Fibroblast of villous mesenchyme (primary cell): ENCODE data around the gene TMEM184A. TPM values are rescaled to one million over a fixed set of nuclear protein-coding genes. Genes with fewer than 3 reads are reported as not detected.
"Not testable (repeated sequence)": the region's sequence is repeated elsewhere in the genome, so short reads cannot be mapped to it uniquely, and the experiment has no call there.

Experiments
- DNase-seq: peaks from one replicate; pipeline ENCODE4 v3.0.0-alpha.2; 2010; ENCODE audit warnings: low read depth
- H3K4me3 ChIP-seq: 2 replicates; pipeline ENCODE4 v1.5.1; 2011; ENCODE audit warnings: low read depth, mild to moderate bottlenecking, low read length
- total RNA-seq: library from RNA; depleted of rRNA; stranded (reverse); fragments of >200 nt; gene quantifications from 2 replicates; pipeline ENCODE4 v1.2.3, GENCODE V29; 2012
- TF ChIP-seq, protein P1 (sequence below): IDR thresholded peaks from 2 replicates; pipeline ENCODE4 v1.5.1; 2012; ENCODE audit warnings: low read depth, mild to moderate bottlenecking, low read length; ENCODE audit not compliant: insufficient read depth

Gene TMEM184A
- total RNA-seq, 1 donor = 0.86 TPM

DNA sequence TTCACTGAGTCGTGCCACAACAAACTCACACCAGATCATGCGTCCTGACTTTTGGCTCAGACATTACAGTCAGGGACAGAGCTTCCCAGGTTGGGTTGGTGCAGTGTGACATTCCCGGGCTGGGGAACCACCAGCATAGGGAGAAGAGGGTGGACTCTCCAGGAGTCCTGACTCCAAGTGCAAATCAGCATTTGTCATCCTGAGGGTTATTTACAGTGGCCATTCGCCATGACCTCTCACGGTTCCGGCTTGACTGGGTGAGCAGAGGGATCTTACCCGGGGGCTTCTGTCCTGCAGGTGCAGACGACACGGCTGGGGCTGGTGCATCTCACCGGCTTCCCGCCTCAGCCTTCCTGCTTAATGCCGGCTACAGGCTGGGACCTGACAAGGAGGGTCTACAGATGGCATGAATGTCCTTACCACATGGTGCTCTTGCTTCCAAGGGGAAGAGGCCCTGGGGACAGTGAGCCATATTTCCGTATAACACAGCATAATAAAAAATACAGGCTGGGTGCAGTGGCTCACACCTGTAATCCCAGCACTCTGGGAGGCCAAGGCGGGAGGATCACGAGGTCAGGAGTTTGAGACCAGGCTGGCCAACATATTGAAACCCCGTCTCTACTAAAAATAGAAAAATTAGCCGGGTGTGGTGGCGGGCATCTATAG, 39.3 kb downstream of the TMEM184A start:
- no peak overlapping the region for H3K4me3 ChIP-seq
- TF ChIP-seq, protein P1, sequence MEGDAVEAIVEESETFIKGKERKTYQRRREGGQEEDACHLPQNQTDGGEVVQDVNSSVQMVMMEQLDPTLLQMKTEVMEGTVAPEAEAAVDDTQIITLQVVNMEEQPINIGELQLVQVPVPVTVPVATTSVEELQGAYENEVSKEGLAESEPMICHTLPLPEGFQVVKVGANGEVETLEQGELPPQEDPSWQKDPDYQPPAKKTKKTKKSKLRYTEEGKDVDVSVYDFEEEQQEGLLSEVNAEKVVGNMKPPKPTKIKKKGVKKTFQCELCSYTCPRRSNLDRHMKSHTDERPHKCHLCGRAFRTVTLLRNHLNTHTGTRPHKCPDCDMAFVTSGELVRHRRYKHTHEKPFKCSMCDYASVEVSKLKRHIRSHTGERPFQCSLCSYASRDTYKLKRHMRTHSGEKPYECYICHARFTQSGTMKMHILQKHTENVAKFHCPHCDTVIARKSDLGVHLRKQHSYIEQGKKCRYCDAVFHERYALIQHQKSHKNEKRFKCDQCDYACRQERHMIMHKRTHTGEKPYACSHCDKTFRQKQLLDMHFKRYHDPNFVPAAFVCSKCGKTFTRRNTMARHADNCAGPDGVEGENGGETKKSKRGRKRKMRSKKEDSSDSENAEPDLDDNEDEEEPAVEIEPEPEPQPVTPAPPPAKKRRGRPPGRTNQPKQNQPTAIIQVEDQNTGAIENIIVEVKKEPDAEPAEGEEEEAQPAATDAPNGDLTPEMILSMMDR = no peak
- no peak for DNase-seq

DNA sequence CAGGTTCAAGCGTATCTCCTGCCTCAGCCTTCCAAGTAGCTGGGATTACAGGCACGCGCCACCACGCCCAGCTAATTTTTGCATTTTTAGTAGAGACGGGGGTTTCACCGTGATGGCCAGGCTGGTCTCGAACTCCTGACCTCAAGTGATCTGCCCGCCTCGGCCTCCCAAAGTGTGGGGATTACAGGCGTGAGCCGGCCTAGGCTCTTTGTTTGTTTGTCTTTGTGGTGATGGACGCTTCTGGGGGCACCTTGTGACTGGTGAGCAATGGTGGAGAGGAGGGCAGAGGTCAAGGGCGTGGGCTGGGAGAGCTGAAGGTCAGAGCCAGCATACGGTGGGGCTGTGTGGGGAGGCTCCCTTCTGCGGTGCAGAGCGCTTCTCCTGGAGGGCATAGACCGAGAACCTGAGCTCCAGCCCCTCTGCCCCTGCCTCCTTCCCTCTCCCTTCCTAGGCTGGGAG, 40.5 kb downstream of the TMEM184A start:
- not testable (repeated sequence) for H3K4me3 ChIP-seq, DNase-seq

DNA sequence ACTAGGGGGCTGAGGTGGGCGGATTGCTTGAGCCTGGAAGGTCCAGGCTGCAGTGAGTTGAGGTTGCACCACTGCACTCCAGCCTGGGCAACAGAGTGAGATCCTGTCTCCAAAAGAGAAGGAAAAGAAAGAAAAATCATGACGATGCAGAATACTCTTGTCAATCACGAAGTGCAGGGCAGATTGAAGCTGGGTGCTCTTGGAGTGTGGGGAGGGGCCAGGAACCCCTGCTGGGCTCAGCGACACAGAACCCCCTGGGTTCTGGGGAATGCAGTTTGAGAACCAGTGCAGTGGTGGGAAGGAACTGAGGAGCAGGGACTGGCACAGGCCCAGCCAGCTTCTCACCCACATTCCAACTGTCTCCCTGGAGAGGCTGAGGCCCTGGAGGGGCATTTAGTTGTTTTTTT, 41.0 kb downstream of the TMEM184A start:
- no peak for DNase-seq
- TF ChIP-seq, protein P1 = no peak
- H3K4me3 ChIP-seq = no peak overlapping the region

DNA sequence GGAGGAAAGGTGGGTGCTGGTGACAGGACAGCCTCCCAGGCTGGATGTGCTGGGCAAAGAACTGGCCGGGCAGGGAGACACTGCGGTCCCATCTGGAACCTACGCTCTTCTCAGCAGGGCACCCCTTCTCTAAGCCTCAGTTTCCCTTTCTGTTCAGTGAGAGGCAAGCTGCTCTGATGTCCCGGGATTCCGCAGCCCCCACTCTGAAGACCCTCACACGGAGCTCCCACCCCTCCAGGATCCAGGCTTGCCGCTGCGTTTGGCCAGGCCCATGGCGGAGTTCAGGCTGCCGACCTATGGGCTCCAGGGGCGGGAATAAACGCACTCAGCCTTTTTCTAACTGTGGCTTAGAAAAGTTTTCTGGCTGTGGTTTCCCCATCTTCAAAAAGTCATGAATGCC, 41.6 kb downstream of the TMEM184A start:
- H3K4me3 ChIP-seq = no peak overlapping the region
- DNase-seq = no peak
- TF ChIP-seq, protein P1 = no peak

DNA sequence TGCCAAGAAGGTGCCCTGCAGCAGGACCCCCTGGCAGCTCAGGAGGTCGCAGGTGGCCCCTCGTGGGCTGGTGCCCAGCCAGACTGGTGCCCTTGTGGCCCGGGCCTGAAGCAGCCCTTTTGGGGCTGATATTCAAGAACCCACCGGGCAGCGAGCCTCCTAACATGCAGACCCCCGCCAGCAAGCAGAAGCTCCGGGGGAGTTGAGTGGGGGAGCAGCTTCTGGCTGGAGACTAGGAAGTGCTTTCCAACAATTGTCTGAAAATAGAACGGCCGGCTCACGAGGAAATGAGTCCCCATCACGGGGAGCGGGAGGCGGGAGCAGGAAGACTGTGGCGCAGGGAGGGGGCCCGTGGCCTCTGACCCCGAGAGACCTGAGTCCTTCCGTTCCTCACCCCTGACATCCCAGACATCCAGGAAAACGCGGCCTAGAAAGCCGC, 42.3 kb downstream of the TMEM184A start:
- TF ChIP-seq, protein P1 = no peak
- no peak overlapping the region for H3K4me3 ChIP-seq
- DNase-seq = peak; percentile 43

DNA sequence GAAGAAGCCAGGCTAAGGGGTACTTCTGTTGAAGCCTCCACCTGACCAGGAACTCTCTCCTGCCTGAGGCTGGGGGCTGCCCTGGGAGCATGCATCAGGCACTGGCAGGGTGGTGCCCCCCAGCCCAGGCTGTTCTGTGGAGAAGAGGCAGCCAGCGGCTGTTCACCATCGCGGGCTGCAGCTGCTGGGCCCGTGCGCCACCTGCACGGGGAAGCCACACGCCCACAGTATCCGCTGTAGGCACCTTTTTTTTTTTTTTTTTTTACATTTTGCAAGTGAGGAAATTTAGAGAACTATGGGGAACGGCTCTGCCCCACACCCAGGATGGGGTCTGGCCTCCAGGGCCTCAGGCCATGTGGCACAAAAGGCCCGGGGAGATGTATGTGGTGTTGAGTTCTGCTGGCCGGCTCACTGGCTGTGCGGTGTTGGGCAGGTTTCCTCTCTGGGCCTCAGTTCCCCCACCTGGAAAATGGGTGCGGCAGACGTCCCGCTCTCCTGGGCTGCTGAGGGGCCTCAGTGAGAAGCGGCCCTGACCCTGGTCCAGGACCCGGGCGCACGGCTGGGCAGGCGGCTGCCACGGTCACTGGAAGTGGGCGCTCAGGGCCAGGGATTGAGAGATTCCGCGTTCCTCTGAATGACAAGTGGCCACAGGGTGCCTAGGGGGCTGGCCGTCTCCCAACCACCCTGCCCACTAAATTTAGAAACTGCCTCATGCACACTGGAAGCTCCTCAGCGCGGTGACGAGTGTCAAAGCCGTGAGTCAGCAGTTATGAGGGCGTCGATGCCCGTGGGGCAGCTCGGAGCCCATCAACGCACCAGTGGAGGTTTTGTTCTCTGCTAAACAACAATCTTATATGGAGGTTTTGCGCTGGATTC, 43.0 kb downstream of the TMEM184A start:
- no peak overlapping the region for H3K4me3 ChIP-seq
- DNase-seq = peak; percentile 71

More for the DNA sequence above, 43.0 kb downstream of the TMEM184A start:
- TF ChIP-seq, protein P1 = no peak
